GM21526 (cell line): ENCODE data around the gene ZSWIM4.
A peak's percentile ranks its signal among the peaks of the same experiment; 100 is the strongest.

ENCODE experiments used
- ATAC-seq: cut with Tn5 transposase; IDR thresholded peaks from one replicate; pipeline ENCODE4 v1.9.1; 2021; ENCODE audit warnings: moderate library complexity; ENCODE audit not compliant: unreplicated experiment, low FRiP score

ZSWIM4 gene

DNA sequence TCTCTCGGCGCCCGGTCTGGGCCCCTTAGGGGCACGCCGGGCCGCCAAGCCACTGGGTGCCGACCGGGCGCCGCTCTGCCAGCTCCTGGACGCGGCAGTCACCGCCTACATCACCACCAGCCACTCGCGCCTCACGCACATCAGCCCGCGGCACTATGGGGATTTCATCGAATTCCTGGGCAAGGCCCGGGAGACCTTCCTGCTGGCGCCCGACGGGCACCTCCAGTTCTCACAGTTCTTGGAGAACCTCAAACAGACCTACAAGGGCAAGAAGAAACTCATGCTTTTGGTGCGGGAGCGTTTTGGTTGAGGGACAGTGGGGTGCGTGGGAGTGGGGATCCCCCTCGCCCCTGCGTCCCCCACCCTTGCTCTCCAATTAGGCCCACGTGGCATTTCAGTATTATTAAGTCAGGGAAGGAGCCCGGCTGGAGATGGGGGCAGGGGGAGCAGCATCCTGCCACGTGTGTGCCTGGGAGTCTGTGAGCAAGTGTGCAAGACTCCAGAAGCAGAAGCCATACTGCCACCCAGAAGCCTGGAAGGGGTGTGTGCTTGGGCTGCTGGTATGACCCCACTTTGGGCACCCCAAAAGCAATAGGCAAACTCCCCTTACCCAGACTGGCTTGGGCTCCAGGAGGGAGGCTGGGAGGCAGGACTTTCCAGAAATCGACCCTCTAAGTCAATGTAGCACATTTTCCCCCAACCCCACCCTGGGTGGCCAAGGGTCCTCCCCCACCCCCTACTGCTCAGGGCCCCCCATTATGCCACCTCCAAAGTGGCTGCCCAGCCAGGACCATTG is 35.7 kb downstream of the ZSWIM4 start:
- ATAC-seq = no peak

DNA sequence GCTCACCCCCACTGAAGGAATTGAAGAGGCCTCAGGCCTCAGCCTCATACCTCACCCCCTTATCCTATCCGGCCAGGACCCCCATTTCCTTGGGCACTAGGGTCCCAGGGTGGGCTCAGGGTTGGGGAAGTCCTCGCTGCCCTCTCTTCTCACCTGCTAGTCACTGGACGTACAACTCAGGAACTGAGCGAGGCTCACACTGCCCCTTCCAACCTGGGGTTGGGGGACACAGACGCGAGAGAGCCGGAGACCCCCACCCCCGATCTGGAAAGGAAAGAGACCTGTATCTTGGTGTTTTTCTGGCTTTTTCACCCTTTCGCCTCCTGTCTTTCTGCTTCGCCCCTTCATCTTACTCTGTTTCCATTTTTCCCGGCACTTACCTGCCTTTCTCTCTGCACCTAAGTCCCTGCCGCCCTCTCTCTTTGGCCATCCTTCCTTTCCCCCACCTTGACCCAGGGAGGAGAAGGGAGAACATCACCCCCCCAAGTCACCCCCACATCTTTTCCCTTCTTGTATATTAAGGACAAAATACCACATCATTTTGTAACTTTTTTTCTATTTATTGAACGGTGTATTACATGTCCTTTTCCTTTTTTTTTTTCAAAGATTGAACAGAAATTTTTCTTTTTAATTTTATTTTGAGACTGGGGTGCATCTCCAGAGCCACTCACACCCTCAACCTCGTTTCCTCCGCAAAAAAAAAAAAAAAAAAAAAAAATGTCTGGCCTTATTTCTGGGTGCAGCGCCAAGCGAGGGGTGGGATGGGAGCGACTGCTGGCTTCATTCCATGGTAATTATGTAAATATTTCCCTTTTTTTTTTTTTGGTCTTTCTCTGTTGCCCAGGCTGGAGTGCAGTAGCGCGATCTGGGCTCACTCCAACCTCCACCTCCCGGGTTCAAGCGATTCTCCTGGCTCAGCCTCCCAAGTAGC is 36.6 kb downstream of the ZSWIM4 start:
- no peak for ATAC-seq

DNA sequence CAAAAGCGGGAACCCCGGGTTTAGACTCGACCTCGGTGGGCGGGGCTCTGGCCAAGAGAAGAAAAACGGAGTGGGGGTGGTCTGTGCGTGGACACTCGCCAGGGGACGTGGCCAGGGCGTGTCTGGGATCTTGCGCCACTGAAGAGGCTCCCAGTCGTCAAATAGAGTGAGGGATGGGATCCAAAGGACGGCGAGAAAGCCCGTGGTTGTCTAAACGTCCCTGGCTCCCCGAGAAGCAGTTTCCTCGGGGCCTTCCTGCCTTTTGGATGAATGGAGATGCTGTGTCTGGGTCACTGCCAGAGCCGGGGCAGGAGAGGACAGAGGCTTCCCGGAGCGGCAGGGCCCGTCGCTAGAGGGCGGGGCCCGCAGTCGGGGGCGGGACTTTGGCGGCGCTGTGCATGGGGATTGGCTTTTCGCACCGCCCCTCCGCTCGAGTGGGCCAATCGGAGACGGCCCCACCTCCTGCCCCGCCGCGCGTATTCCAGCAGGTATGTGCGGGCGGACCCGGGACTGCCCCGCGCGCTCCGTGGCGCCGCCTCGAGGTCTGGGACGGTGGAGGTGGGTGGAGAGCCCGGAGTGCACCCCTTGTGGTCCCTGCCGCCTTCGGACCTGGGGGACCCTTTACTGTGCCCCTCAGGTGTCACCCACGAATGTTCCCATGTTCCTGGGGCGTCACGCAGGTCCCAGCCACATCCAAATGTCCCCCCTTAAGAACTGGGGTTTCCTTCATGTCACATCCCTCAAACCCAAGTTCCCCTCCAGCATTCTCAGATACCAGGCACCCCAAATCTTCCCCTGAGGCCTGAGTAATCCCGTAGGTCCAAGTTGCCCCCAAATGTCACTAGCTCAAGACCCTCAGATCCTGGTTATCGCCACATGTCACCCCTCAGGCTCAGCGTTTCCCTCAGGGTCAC is 38.3 kb downstream of the ZSWIM4 start:
- ATAC-seq = peak; percentile 78

DNA sequence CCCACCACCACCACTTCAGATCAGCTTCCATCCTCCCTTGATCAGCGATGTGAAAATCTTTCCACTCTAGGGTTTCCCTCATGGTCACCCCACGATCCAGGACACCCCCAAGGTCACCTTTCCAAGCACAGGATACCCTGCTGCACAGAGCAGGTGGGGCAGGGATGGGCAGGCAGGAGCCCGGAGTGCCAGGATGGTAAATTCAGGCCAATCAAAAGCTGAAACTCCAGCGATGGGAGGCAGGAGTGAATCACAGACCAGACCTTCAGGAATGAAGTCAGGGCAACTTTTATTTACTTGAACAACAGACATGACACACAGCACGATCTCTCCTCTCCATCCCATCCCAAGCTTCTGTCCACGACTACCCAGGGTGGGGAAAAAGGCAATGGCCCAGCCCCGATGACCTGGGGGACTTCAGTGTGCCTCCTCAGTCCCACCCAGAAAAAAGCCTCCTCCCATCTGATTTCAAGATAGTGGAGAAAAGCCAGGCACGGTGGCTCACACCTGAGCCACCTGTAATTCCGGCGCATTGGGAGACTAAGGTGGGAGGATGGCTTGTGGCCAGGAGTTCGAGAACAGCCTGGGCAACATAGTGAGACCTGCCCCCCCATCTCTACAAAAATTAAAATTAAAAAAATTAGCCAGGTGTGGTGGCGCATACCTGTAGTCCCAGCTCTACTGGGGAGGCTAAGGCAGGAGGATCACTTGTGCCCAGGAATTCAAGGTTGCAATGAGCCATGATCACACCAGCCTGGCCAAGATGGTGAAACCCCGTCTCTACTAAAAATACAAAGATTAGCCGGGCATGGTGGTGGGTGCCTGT is 39.2 kb downstream of the ZSWIM4 start:
- ATAC-seq = no peak

DNA sequence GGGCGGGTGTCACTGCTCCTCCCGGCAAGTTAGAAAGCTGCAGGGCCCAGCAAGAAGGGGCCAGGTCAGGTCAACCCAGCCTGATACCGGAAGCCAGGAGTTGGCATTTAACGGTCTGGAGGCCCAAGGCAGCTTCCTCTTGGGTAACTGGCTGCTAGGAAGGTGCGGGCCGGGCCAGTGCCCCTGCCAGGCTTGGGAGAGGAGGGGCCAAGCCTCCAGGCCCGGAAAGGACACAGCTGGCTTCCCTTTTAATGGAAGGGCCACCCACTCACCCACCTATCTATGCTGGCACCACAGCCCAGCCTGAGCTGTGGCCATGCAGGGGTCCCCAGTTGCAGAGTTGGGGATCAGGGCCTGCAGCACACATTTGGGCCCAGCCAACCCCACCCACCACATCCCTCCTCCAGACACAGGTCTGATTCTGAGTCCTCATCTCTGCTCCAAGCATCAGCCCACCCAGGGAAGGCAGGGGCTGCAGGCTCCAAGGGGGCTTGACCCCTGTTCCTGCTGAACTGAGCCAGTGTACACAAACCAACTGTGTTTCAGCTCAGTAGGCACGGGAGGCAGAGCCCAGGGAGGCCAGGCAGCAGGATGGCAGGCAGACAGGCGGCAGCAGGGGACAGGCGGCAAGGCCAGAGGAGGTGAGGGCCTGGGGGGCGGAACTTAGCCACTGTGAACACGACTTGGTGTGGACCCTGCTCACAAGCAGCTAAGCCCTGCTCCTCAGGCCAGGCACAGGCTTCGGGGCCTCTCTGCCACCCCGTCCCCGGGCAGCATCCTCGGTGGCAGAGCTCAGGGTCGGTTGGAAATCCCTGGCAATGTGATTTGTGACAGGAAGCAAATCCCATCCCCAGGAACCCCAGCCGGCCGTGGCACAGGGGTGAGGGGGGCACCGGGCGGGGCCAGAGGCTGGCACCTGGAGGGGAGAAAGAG is 40.8 kb downstream of the ZSWIM4 start:
- ATAC-seq = no peak

DNA sequence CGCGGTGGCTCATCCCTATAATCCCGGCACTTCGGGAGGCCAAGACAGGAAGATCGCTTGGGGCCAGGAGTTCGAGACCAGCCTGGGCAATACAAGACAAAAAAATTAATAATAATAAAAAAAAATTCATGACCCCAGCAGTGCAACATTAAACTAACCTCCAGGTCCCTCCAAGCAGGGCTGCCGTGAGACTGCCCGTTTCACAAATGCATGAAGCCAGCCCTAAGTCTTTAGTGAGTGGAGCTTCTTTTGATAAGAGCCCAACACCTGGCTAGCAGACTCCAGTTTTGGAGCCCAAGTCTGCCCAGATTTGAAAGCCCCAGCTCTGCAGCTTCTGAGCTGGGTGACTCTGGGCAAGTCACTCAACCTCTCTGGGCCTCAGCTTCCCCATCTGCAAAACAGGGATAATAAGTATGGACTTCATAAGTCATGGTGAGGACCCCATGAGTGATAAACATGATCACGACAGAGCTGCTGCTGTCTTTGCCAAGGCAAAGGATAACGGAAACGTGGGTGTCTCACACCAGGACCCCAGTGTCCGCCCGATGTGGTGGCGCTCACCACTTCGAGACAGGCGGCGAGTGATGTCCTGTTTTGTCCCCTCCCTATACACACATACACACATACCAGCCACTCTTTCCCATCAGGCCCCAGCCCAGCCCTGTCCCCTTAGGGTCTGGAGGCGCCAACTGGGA is 43.3 kb downstream of the ZSWIM4 start:
- ATAC-seq = no peak

DNA sequence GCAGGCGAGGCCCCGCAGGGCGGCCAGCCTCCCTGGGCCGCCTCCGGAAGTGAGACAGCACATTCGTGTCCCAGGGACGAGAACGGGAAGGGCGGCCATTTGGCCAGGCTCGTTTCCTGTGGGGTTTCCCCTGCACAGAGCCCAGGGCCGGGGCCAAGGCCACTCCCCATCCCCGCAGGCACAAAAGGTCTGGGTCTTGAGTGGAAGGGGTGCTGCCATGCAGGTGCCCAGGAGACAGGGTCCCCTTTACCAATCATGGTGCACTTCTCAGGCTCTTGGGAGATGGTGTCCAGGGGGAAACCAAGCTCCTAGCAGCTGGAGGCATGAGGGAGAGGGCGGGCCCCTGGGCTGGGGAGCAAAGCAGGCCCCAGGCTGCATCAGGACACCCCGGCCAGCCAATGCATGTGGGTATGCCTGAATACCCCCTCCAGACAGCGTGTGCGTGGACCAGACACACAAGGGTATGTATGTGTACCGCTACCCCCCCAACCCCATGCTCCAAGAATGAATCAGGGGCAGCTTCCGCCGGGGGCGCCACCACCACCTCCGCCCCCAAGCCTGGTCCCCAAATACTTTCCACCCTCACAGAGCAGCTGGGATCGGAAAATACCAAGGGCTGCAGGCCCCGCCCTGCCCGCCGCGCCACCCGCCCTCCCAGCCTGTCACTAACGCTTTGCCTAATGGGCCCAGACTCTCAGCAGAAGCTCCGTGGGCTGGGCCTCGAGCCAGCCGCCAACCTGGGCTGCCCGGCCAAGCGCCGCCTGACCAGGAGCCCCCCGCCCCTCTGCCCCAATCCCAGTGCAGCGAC is 44.1 kb downstream of the ZSWIM4 start:
- ATAC-seq = no peak

DNA sequence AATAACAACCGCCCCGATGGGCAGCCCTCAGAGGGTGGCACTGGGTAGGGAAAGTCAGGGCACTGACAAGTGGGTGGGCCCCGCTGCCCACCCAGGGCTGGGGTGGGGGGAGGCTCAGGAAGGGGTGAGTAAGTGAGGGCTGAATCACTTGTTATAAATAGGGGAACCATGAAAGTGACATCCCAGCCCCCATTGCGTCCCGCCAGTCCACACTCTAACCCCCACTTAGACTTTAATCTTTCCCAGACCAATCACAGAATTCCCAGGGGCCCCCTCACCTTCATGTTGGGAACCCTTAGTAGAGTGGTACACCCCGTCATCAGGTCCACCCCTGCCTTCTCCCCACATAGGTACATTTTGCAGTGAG is 44.7 kb downstream of the ZSWIM4 start:
- no peak for ATAC-seq

DNA sequence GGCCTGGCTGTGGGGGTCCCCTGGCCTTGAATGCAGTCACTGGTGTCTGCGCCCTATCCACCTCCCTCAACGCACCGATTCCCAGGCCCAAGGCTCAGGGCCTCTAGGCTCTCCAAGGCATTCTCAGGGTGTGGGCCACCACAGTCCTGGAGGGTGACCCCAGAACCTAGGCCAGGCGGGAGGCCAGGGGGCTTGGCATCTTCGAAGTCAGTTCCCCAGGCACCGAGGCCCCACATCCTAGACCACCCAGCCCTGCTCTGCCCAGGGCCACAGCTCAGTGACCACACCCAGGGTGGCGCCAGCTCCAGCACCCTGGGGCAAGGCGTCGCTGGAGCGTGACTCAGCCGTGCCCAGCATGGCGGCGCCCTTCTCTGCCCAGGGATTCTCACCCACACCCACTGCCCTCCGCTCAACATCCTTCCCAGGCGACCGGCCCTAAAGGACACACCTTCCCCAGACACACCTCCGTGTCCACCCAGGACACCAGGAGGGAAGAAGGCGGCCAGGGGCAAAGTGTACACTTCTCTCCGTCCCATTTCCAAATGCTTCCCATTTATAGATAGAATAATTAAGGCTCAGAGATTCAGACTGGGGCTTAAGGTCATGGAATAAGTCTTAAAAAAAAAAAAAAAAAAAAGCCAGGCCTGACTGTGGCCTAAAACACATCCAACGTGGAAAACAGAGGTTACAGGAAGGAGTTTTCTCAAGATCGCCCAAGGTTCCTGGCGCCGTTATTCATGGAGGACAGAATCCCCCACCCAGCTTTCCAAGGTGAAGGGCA is 45.3 kb downstream of the ZSWIM4 start:
- ATAC-seq = no peak

DNA sequence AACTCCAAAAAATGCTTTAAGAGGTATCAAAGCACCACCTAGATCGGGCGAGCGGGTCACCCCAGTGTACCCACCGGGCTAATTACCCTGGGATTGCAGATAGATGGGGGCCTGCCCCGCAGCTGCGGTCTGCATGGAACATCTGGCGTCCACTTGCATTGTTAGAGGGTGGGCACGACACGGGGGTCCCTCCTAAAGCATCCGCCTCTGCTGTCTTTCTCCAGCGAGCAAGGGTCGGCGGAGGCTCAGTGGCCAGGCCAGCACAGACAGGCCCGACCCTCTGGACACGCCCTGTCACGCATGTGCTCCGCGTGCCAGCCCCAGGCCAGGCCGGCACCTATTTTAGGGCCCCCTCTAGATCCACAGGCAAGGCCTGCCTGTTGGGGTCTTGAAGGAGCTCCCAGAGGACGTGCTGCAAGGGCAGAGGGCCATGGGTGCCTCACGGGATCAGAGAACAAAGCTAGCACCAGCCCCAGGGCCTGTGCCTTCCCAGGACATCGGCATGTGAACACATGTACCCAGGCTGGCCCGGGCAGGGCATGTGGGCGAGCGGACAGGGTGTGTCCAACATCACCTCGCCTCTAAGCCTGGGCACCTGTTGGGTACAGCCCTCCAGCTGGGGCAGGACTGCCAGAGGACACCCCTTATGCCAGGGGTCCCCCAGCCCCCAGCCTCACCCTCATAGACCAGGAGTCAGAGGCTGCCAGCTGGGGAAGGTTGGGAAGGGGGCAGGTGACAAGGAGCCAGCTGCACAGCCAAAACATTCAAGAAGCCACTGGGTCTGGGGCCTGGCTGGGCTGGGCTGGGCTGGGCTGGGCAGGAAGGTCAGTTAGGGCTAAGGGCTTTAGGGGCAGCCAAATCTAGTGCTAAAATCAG is 46.1 kb downstream of the ZSWIM4 start:
- ATAC-seq = no peak

DNA sequence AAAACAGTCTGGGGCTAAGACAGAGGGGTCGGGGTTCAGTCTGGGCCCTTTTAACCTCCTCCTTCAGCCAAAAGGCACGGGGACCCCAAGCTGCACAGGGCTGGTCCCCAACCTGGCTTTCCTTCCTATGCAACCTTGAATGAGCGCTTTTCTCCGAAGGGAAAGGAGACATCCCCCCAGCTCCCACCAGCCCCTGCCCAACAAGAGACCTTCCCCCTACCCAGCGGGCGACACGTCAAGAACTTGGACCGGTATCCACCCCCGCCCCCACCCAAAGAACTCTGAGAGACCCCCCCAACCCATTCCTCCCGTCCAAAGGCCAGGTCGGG is 46.7 kb downstream of the ZSWIM4 start:
- ATAC-seq = no peak

DNA sequence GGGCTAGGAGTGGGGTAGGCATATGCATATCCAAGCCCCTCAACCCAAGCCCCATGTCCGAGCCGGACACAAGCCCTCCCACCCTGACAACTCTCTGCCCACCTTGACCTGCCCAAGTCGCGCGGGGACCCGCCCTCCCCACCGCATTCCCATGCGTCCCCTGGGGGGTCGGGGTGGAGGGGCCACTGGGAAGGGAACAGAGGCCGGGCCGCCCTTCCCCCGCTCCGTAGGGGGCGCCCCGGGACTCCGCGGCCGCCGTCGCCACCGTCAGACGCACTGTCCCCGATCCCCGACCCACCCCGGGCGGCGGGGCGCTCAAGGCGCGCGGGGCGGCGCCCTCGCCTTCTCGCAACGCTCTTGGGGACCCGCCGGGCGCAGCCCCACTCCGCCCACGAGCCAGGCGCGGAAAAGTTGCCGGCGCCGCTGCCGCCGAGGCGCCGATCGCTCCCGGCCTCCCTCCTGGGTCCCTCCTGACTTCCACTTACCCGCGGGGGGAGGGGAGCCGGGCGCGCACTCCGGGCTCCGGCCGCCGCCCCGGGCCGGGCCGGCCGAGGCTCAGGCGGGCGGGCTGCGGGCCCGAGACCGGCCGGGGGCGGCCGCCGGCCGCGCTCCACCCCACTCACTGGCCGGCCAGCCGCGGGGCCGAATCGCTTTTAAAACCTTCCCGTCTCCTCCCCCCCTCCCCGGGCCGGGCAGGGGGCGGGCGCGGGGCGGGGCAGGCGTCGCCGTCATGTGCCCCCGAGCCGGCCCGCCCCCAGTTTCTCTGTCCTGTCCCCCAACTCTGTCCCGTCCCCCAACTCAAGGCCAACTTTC is 47.3 kb downstream of the ZSWIM4 start:
- no peak for ATAC-seq

DNA sequence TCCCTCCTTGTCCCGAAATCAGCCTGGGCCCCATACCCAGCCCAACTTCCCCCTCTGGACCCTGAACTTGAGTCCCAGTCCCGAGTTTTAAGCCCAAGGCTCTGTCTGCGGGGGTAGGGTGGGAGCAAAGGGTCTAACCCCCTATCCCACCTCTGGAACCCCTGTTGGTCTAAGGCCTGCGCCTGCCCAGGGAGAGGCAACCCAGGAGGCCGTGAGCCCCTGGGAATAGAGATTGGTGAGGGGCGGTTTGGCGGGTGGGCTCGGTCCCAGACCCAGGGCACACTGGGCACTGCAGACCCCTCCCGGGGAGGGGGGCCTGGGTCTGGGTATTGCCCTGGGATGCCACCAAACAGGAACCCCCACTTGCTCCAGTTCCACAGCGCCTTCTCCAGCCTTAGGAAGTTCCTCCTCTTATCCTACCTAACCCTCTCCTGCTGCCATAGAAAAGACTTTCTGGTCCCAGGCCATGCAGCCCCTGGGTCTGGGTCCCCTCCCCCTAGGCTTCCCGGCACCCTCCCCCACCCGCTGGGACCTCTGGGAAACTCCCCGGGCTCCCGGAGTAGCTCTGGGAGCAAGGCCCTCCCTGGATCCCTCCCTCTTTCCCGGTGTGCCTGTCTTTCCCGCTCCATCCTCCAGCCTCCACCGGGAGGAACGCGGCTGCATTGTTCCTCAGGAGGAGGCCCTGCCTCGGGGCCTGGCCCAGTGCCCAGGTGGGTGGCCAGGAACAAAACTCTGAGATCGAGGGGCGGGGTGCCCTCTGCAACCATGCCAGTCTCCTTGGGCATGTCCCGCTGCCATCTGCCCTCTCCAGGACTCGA is 48.1 kb downstream of the ZSWIM4 start:
- ATAC-seq = no peak

DNA sequence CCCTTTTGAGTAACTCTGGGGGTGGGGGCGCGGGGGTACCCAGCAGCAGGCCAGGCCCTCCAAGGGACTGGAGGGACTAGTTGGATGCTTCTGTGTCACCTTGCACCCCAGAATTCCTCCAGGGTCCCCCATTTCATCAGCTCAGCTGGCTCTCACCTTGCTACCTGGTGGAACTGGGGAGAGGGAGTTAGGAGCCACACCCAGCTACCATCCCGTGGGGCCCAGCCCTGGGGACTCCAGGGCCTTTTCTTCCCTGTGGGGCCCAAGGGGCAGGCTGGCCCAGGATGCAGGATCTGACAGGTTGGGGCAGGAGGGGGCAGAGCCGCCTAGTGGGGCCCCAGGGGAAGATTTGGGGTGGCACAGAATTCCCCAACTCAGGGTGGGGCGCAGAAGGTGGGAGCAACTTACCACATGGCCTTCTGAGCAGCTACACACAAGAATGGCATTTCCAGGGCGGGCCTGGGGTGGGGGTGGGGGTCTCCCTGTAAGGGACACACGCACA is 48.9 kb downstream of the ZSWIM4 start:
- no peak for ATAC-seq
